Tibial artery (tissue), 4 donors: ENCODE measurements around the gene EGFL7.

ENCODE experiments used
- DNase-seq, 2 donors: peaks; one replicate each; pipeline ENCODE4 v3.0.0-alpha.2; 2019
- H3K27ac ChIP-seq, 2 donors: fragments of 200-600 bp; sonication (generic) in 1 of 2; 1 replicate in 1 of 2; 2 replicates in 1 of 2; pipeline ENCODE4 v1.5.1; 2018 to 2019; ENCODE audit warnings: mild to moderate bottlenecking in 1 of 2
- H3K27me3 ChIP-seq, 2 donors: fragments of 200-600 bp; sonication (generic) in 1 of 2; one replicate each; pipeline versions ENCODE4 v1.5.1 to v1.6.0; 2016 to 2019
- H3K36me3 ChIP-seq, 3 donors: fragments of 200-600 bp; sonication (generic) in 2 of 3; one replicate each; pipeline ENCODE4 v1.5.1; 2016 to 2019; ENCODE audit warnings: mild to moderate bottlenecking in 2 of 3
- H3K4me1 ChIP-seq, 4 donors: fragments of 200-600 bp; sonication (generic) in 2 of 4; 1 replicate in 3 of 4; 2 replicates in 1 of 4; pipeline ENCODE4 v1.5.1; 2016 to 2019
- H3K4me3 ChIP-seq, 2 donors: fragments of 200-600 bp; sonication (generic) in 1 of 2; 1 replicate in 1 of 2; 2 replicates in 1 of 2; pipeline ENCODE4 v1.5.1; 2018 to 2019; ENCODE audit warnings: mild to moderate bottlenecking in 2 of 2
- H3K9me3 ChIP-seq, 3 donors: fragments of 200-600 bp; sonication (generic) in 1 of 3; one replicate each; pipeline ENCODE4 v1.5.1; 2016 to 2019
- CTCF ChIP-seq, 2 experiments: fragments of 200-600 bp in 1 of 2; fragments of 450-650 bp in 1 of 2; IDR thresholded peaks; one replicate each; pipeline ENCODE4 v1.5.1; 2017 to 2019; ENCODE audit warnings: antibody characterized with exemption in 2 of 2, mild to moderate bottlenecking in 1 of 2, moderate library complexity in 1 of 2
- intact Hi-C: fragments of 100-400 bp; cut with DNase I; formaldehyde crosslinking; loops from one replicate; pipeline ENCODE4 v1.15.0; 2023; ENCODE audit warnings: low total_unique reads

Gene EGFL7

GRCh38 chr9:136678624-136679023 lies 15.9 kb downstream of the EGFL7 start:
- peaks cover 0 to 11% (median 0%) of the 10 kb centered on the region in 4 donors for H3K4me1 ChIP-seq
- no peak for TF ChIP-seq CTCF (IDR thresholded peaks at IDR 0.05)
- no peaks in the 10 kb centered on the region for H3K9me3 ChIP-seq
- no peaks in the 10 kb centered on the region for H3K27me3 ChIP-seq
- DNase-seq = no peak
- no peak overlapping the region for H3K27ac ChIP-seq
- no peak overlapping the region for H3K4me3 ChIP-seq
- H3K36me3 ChIP-seq = peaks cover 0 to 32% (median 24%) of the 10 kb centered on the region in 3 donors
- intact Hi-C loops = no loop called here

GRCh38 chr9:136679431-136679941 lies 16.8 kb downstream of the EGFL7 start:
- TF ChIP-seq CTCF (IDR thresholded peaks at IDR 0.05) = no peak
- Histone ChIP-seq H3K4me3 (no peak overlapping the region), H3K27ac (no peak overlapping the region), H3K27me3 (no peaks in the 10 kb centered on the region), H3K9me3 (no peaks in the 10 kb centered on the region), H3K36me3 (peaks cover 0 to 23% (median 17%) of the 10 kb centered on the region in 3 donors), H3K4me1 (peaks cover 0 to 11% (median 0%) of the 10 kb centered on the region in 4 donors)
- intact Hi-C loops = no loop called here
- peak; percentile 63 to 81 for DNase-seq

GRCh38 chr9:136681029-136681428 lies 18.3 kb downstream of the EGFL7 start:
- Histone ChIP-seq H3K36me3 (peaks cover 0 to 11% (median 11%) of the 10 kb centered on the region in 3 donors), H3K4me3 (no peak overlapping the region), H3K27ac (no peak overlapping the region), H3K4me1 (peaks cover 0 to 23% (median 12%) of the 10 kb centered on the region in 4 donors), H3K9me3 (no peaks in the 10 kb centered on the region), H3K27me3 (no peaks in the 10 kb centered on the region)
- no peak for TF ChIP-seq CTCF (IDR thresholded peaks at IDR 0.05)
- intact Hi-C loops = no loop called here
- DNase-seq = no peak

GRCh38 chr9:136681945-136682699 lies 19.4 kb downstream of the EGFL7 start:
- no peak for TF ChIP-seq CTCF (IDR thresholded peaks at IDR 0.05)
- DNase-seq = no peak
- intact Hi-C loops = no loop called here
- no peak overlapping the region for H3K4me3 ChIP-seq
- no peak overlapping the region for H3K27ac ChIP-seq
- H3K27me3 ChIP-seq = no peaks in the 10 kb centered on the region
- peaks cover 0 to 33% (median 20%) of the 10 kb centered on the region in 4 donors for H3K4me1 ChIP-seq
- H3K9me3 ChIP-seq = no peaks in the 10 kb centered on the region
- peaks cover 0 to under 1% (median under 1%) of the 10 kb centered on the region in 3 donors for H3K36me3 ChIP-seq

GRCh38 chr9:136682710-136683109 lies 20.0 kb downstream of the EGFL7 start:
- no peak for DNase-seq
- Histone ChIP-seq H3K4me1 (peaks cover 0 to 39% (median 20%) of the 10 kb centered on the region in 4 donors), H3K9me3 (no peaks in the 10 kb centered on the region), H3K27ac (no peak overlapping the region), H3K36me3 (no peaks in the 10 kb centered on the region), H3K27me3 (no peaks in the 10 kb centered on the region), H3K4me3 (no peak overlapping the region)
- no peak for TF ChIP-seq CTCF (IDR thresholded peaks at IDR 0.05)
- intact Hi-C loops = no loop called here
